ENCODE measurements around the gene RTL1. TPM values are rescaled to one million over a fixed set of nuclear protein-coding genes. Genes with fewer than 3 reads are reported as not detected.
A peak's percentile ranks its signal among the peaks of the same experiment; 100 is the strongest.

Gene RTL1
- total and polyA plus RNA-seq, 2 donors (not counting 3 experiments of a cell fraction or from before 2014, with no cell fraction given) = not detected

DNA sequence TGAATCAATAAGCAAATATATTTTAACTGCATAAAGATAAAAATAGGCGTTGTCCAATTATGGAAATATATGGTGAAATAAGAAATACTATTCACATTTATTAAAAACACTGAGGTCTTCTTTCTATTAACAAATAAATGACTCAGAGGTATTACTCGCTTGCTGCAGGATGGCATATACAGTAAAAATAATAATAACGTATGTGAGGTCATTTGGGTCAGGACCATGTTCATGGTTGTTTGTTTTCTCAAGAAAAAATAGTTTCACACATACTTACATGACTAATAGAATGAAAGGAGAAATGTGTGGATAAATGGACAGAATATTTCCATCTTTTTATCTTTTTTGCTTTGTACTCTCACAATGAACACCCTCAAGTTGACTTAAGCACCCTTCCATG is 46.5 kb upstream of the RTL1 start:
- peak overlapping the region; percentile 59 for H2AFZ ChIP-seq (ENCODE audit: low read depth, low read length)
- FAIRE-seq = no peak
- dilution Hi-C loops (cut with MboI; ENCODE audit: extremely low pct_ligation_motif_present, low sequenced_read_pairs) = no loop called here
- H3K9me3 ChIP-seq (replicated peaks; ENCODE audit: control insufficient read depth, insufficient read depth, low read length) = no peaks in the 10 kb centered on the region
- H3K4me1 ChIP-seq (ENCODE audit: control insufficient read depth, extremely low read depth, insufficient read depth, low read length) = peaks cover 16% of the 10 kb centered on the region
- peak overlapping the region; percentile 58 for H3K4me2 ChIP-seq (ENCODE audit: insufficient read depth, low read length)
- no peaks in the 10 kb centered on the region for H3K79me2 ChIP-seq (ENCODE audit: control insufficient read depth, insufficient read depth, low read length)
- no TSS peak for BruUV-seq (replicated peaks)
- H3K9me1 ChIP-seq (replicated peaks; ENCODE audit: control insufficient read depth, extremely low read depth, insufficient read depth, low read length) = peaks cover 2% of the 10 kb centered on the region
- no peak overlapping the region for H3K4me3 ChIP-seq (replicated peaks in 1 of 3; ENCODE audit: insufficient read depth in 1 of 3, low read depth in 1 of 3, low read length in 3 of 3)
- H3K36me3 ChIP-seq (ENCODE audit: control insufficient read depth in 2 of 2, extremely low read depth in 1 of 2, insufficient read depth in 2 of 2, low read length in 2 of 2) = peaks cover 0 to 3% of the 10 kb centered on the region in 2 experiments
- DNase-seq (ENCODE audit: low read depth, low spot score) = peak; percentile 76
- no peaks in the 10 kb centered on the region for H3K27me3 ChIP-seq (ENCODE audit: control insufficient read depth in 2 of 2, insufficient read depth in 2 of 2, low read length in 2 of 2)
- CTCF ChIA-PET = no interaction called here
- H3K9ac ChIP-seq (replicated peaks; ENCODE audit: extremely low read depth, insufficient read depth, low read length) = no peak overlapping the region
- H4K20me1 ChIP-seq (replicated peaks; ENCODE audit: control insufficient read depth, extremely low read depth, insufficient read depth, low read length) = no peaks in the 10 kb centered on the region
- POLR2A ChIA-PET = no interaction called here
- H3K27ac ChIP-seq (ENCODE audit: insufficient read depth, low read depth, low read length) = peak overlapping the region; percentile 77
- intact Hi-C loops (cut with micrococcal nuclease) = no loop called here
- peak; percentile 43 for TF ChIP-seq JUN (IDR thresholded peaks at IDR 0.05; ENCODE audit: borderline replicate concordance, insufficient read depth, insufficient read length, low read depth)
- peak; percentile 34 for TF ChIP-seq FOS (IDR thresholded peaks at IDR 0.05; ENCODE audit: borderline replicate concordance, insufficient read depth, low read length)
- no peak for TF ChIP-seq POLR2AphosphoS5 (IDR thresholded peaks at IDR 0.05; ENCODE audit: insufficient read depth, low read depth, low read length)

GRCh38 chr14:100944052-100944451 is 40.5 kb upstream of the RTL1 start:
- Histone ChIP-seq H3K36me3 (ENCODE audit: control insufficient read depth in 2 of 2, extremely low read depth in 1 of 2, insufficient read depth in 2 of 2, low read length in 2 of 2) (peaks cover 0 to 7% of the 10 kb centered on the region in 2 experiments), H3K27me3 (ENCODE audit: control insufficient read depth in 2 of 2, insufficient read depth in 2 of 2, low read length in 2 of 2) (no peaks in the 10 kb centered on the region), H3K27ac (ENCODE audit: insufficient read depth, low read depth, low read length) (no peak overlapping the region), H4K20me1 (replicated peaks; ENCODE audit: control insufficient read depth, extremely low read depth, insufficient read depth, low read length) (no peaks in the 10 kb centered on the region), H3K4me1 (ENCODE audit: control insufficient read depth, extremely low read depth, insufficient read depth, low read length) (no peaks in the 10 kb centered on the region), H3K9ac (replicated peaks; ENCODE audit: extremely low read depth, insufficient read depth, low read length) (no peak overlapping the region), H3K9me1 (replicated peaks; ENCODE audit: control insufficient read depth, extremely low read depth, insufficient read depth, low read length) (peaks cover 2% of the 10 kb centered on the region), H3K4me2 (ENCODE audit: insufficient read depth, low read length) (no peak overlapping the region), H3K79me2 (ENCODE audit: control insufficient read depth, insufficient read depth, low read length) (no peaks in the 10 kb centered on the region), H3K4me3 (replicated peaks in 1 of 3; ENCODE audit: insufficient read depth in 1 of 3, low read depth in 1 of 3, low read length in 3 of 3) (no peak overlapping the region), H2AFZ (ENCODE audit: low read depth, low read length) (no peak overlapping the region), H3K9me3 (replicated peaks; ENCODE audit: control insufficient read depth, insufficient read depth, low read length) (no peaks in the 10 kb centered on the region)
- TF ChIP-seq POLR2A (IDR thresholded peaks at IDR 0.05; ENCODE audit: low read depth, low read length) = no peak
- TF ChIP-seq, protein P1, sequence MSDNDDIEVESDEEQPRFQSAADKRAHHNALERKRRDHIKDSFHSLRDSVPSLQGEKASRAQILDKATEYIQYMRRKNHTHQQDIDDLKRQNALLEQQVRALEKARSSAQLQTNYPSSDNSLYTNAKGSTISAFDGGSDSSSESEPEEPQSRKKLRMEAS (IDR thresholded peaks at IDR 0.05; ENCODE audit: insufficient read depth, insufficient read length) = no peak
- no peak for TF ChIP-seq EZH2 (IDR thresholded peaks at IDR 0.05; ENCODE audit: borderline replicate concordance, low read depth, low read length, severe bottlenecking)
- no peak for TF ChIP-seq POLR2AphosphoS5 (IDR thresholded peaks at IDR 0.05; ENCODE audit: insufficient read depth, low read depth, low read length)
- no peak for TF ChIP-seq FOS (IDR thresholded peaks at IDR 0.05; ENCODE audit: borderline replicate concordance, insufficient read depth, low read length)
- TF ChIP-seq MYC (IDR thresholded peaks at IDR 0.05; ENCODE audit: low read depth, low read length) = no peak
- BruUV-seq (replicated peaks) = no TSS peak
- ChIA-PET POLR2A (no interaction called here), CTCF (interaction anchor here (1.1 kb wide), 1 partner anchor 11 kb away, joined by 3 read pairs; no protein-coding TSS in a partner anchor)
- intact Hi-C loops (cut with micrococcal nuclease) (loop anchor here (5.0 kb wide), 1 partner anchor 48 kb away; no protein-coding TSS in a partner anchor), dilution Hi-C loops (cut with MboI; ENCODE audit: extremely low pct_ligation_motif_present, low sequenced_read_pairs) (no loop called here)
- no peak for FAIRE-seq
- no peak for DNase-seq (ENCODE audit: low read depth, low spot score)

All from endothelial cell of umbilical vein (primary cell).